Putamen (tissue), 1 donor: ENCODE measurements around the gene SORL1.
A peak's percentile ranks its signal among the peaks of the same experiment; 100 is the strongest.

ENCODE experiments used
- DNase-seq: peaks from one replicate; pipeline ENCODE4 v3.0.0-alpha.2; 2016; ENCODE audit warnings: low spot score

SORL1 gene

GRCh38 chr11:121664144-121664543, 212.0 kb downstream of the SORL1 start:
- no peak for DNase-seq

GRCh38 chr11:121665206-121665838, 213.2 kb downstream of the SORL1 start:
- no peak for DNase-seq

GRCh38 chr11:121667836-121668235, 215.7 kb downstream of the SORL1 start:
- no peak for DNase-seq

- DNase-seq, result no peak
Observed at GRCh38 chr11:121669422-121669821, 217.3 kb downstream of the SORL1 start.

GRCh38 chr11:121670266-121670665, 218.2 kb downstream of the SORL1 start:
- no peak for DNase-seq

GRCh38 chr11:121670805-121671282, 218.7 kb downstream of the SORL1 start:
- no peak for DNase-seq

- DNase-seq, result peak; percentile 65
Observed at GRCh38 chr11:121671283-121672168, 219.4 kb downstream of the SORL1 start.

GRCh38 chr11:121672630-121673487, 220.7 kb downstream of the SORL1 start:
- DNase-seq, result no peak

- no peak for DNase-seq
Observed at GRCh38 chr11:121681550-121682268, 229.6 kb downstream of the SORL1 start.
